GM21737 (cell line): ENCODE results near the gene PLA2G4A.

Experiments used
- ATAC-seq: cut with Tn5 transposase; IDR thresholded peaks from one replicate; pipeline ENCODE4 v1.9.1; 2021; ENCODE audit warnings: mild to moderate bottlenecking, moderate library complexity; ENCODE audit not compliant: unreplicated experiment

Gene PLA2G4A

GRCh38 chr1:186828611-186829454 is at the start of gene PLA2G4A:
Gene PLA2G4A, plus strand, starts transcription at chr1:186828949. Its CDS starts 25,406 bp downstream, at chr1:186854355.
- ATAC-seq = peak; percentile 77

GRCh38 chr1:186780076-186780475 is 48.7 kb upstream of the PLA2G4A start:
- ATAC-seq = no peak

GRCh38 chr1:186781730-186782129 is 47.0 kb upstream of the PLA2G4A start:
- no peak for ATAC-seq

GRCh38 chr1:186782791-186783190 is 46.0 kb upstream of the PLA2G4A start:
- ATAC-seq = no peak

- ATAC-seq = no peak
These were observed 45.6 kb upstream of the PLA2G4A start for GRCh38 chr1:186783193-186783592.

- no peak for ATAC-seq
These were observed 43.2 kb upstream of the PLA2G4A start for GRCh38 chr1:186785503-186785902.

- no peak for ATAC-seq
These were observed 38.6 kb upstream of the PLA2G4A start for GRCh38 chr1:186790101-186790500.

- ATAC-seq = no peak
These were observed 35.7 kb upstream of the PLA2G4A start for GRCh38 chr1:186792870-186793581.

- ATAC-seq = no peak
These were observed 35.2 kb upstream of the PLA2G4A start for GRCh38 chr1:186793582-186793927.

GRCh38 chr1:186798960-186799688 is 29.6 kb upstream of the PLA2G4A start:
- ATAC-seq = no peak

GRCh38 chr1:186799689-186800054 is 29.1 kb upstream of the PLA2G4A start:
- peak; percentile 72 for ATAC-seq

- ATAC-seq = no peak
These were observed 26.4 kb upstream of the PLA2G4A start for GRCh38 chr1:186802388-186802787.

- ATAC-seq = no peak
These were observed 24.1 kb upstream of the PLA2G4A start for GRCh38 chr1:186804679-186805078.

- ATAC-seq = no peak
These were observed 22.3 kb upstream of the PLA2G4A start for GRCh38 chr1:186806477-186806876.

- no peak for ATAC-seq
These were observed 21.6 kb upstream of the PLA2G4A start for GRCh38 chr1:186807163-186807562.

GRCh38 chr1:186811892-186812291 is 16.9 kb upstream of the PLA2G4A start:
- ATAC-seq = no peak

GRCh38 chr1:186812570-186812969 is 16.2 kb upstream of the PLA2G4A start:
- ATAC-seq = no peak

GRCh38 chr1:186813420-186813819 is 15.3 kb upstream of the PLA2G4A start:
- no peak for ATAC-seq

GRCh38 chr1:186819126-186819525 is 9.6 kb upstream of the PLA2G4A start:
- peak; percentile 78 for ATAC-seq

- ATAC-seq = peak; percentile 34
These were observed 9.2 kb upstream of the PLA2G4A start for GRCh38 chr1:186819563-186819962.
